HCT116 (cell line): Measurements from ENCODE around the gene PIK3R6. TPM values are rescaled to one million over a fixed set of nuclear protein-coding genes. Genes with fewer than 3 reads are reported as not detected.
"Not testable (repeated sequence)": the region's sequence is repeated elsewhere in the genome, so short reads cannot be mapped to it uniquely, and the experiment has no call there.

Source experiments
- ATAC-seq: fragments of 200-7000 bp; cut with Tn5 transposase; 2 replicates; pipeline ENCODE4 v1.9.1; 2020; ENCODE audit warnings: mild to moderate bottlenecking, moderate library complexity
- BruUV-seq: library from RNA; stranded (reverse); fragments of 400-500 nt; replicated peaks from 2 replicates; lab custom pipeline; 2021; lab: Mats Ljungman, UMichigan
- CTCF ChIA-PET: fragments of 300-600 bp; sonication (Branson Sonifier 250); formaldehyde crosslinking; loops from one replicate; lab custom pipeline; 2021; ENCODE audit warnings: antibody characterized with exemption; lab: Charles Lee
- POLR2A ChIA-PET: fragments of 300-600, 350-600 bp; sonication (Branson Sonifier 250); formaldehyde crosslinking; loops from one replicate; lab custom pipeline; 2021; ENCODE audit warnings: antibody characterized with exemption; lab: Charles Lee
- RAD21 ChIA-PET, 2 experiments: fragments of 300-600 bp; sonication (Branson Sonifier 250); formaldehyde crosslinking; loops; one replicate each; lab custom pipeline; 2023; ENCODE audit warnings: low total read pairs in 2 of 2; ENCODE audit not compliant: uncharacterized antibody in 2 of 2, unreplicated experiment in 2 of 2, low non-redundant PET in 1 of 2; lab: Charles Lee
- DNase-seq: peaks from one replicate; pipeline ENCODE4 v3.0.0-alpha.2; 2010; ENCODE audit warnings: low read depth, low spot score
- H2AFZ ChIP-seq: fragments of 200-600 bp; shearing (Covaris generic), sonication (generic); 2 replicates; pipeline ENCODE4 v1.6.1; 2017; ENCODE audit warnings: low read depth, mixed run types, mixed read lengths, antibody characterized with exemption, low read length; ENCODE audit not compliant: poor library complexity, severe bottlenecking
- H3K27ac ChIP-seq: 2 replicates; pipeline ENCODE4 v1.5.1; 2012; ENCODE audit warnings: low read depth, low read length
- H3K27me3 ChIP-seq: fragments of 200-600 bp; sonication (generic); 2 replicates; pipeline ENCODE4 v1.6.1; 2016; ENCODE audit warnings: mixed run types, low read length, mixed read lengths; ENCODE audit not compliant: insufficient read depth
- H3K36me3 ChIP-seq, 2 experiments: fragments of 200-500 bp in 1 of 2; fragments of 200-600 bp in 1 of 2; sonication (Bioruptor generic) in 1 of 2; sonication (generic) in 1 of 2; 2 replicates each; pipeline versions ENCODE4 v1.5.1 to v1.6.1; 2014 to 2016; ENCODE audit warnings: low read length in 2 of 2, inconsistent platforms in 1 of 2, mixed read lengths in 1 of 2, mixed run types in 1 of 2; ENCODE audit not compliant: insufficient read depth in 2 of 2, control insufficient read depth in 1 of 2
- H3K4me1 ChIP-seq, 2 experiments: fragments of 200-600 bp in 1 of 2; sonication (generic) in 1 of 2; 2 replicates each; pipeline versions ENCODE4 v1.5.1 to v1.6.1; 2012 to 2017; ENCODE audit warnings: low read length in 2 of 2, inconsistent platforms in 1 of 2, mild to moderate bottlenecking in 1 of 2, mixed read lengths in 1 of 2, mixed run types in 1 of 2, moderate library complexity in 1 of 2; ENCODE audit not compliant: insufficient read depth in 2 of 2, control insufficient read depth in 1 of 2
- H3K4me2 ChIP-seq: fragments of 200-600 bp; sonication (generic); 2 replicates; pipeline ENCODE4 v1.6.1; 2017; ENCODE audit warnings: mixed run types, low read length, mixed read lengths
- H3K4me3 ChIP-seq, 2 experiments: fragments of 200-600 bp in 1 of 2; sonication (generic) in 1 of 2; replicated peaks in 1 of 2; 2 replicates each; pipeline ENCODE4 v1.5.1; 2011 to 2016; ENCODE audit warnings: low read length in 2 of 2, control low read depth in 1 of 2, low read depth in 1 of 2, mild to moderate bottlenecking in 1 of 2, mixed read lengths in 1 of 2, mixed run types in 1 of 2
- H3K79me2 ChIP-seq: fragments of 200-600 bp; sonication (generic); 2 replicates; pipeline ENCODE4 v1.6.1; 2017; ENCODE audit warnings: mild to moderate bottlenecking, mixed run types, low read length, moderate library complexity, mixed read lengths; ENCODE audit not compliant: insufficient read depth
- H3K9ac ChIP-seq: fragments of 200-600 bp; sonication (generic); 2 replicates; pipeline ENCODE4 v1.6.1; 2016; ENCODE audit warnings: low read length, mixed read lengths
- H3K9me2 ChIP-seq: fragments of 200-600 bp; sonication (generic), shearing (Covaris generic); 2 replicates; pipeline ENCODE4 v1.6.1; 2017; ENCODE audit warnings: mixed run types, mild to moderate bottlenecking, moderate library complexity; ENCODE audit not compliant: insufficient read depth
- H3K9me3 ChIP-seq, 2 experiments: fragments of 200-500 bp in 1 of 2; fragments of 200-600 bp in 1 of 2; sonication (Bioruptor generic) in 1 of 2; sonication (generic) in 1 of 2; 2 replicates each; pipeline ENCODE4 v1.6.1; 2014 to 2017; ENCODE audit warnings: low read length in 2 of 2, mixed read lengths in 2 of 2, inconsistent platforms in 1 of 2, low read depth in 1 of 2, mild to moderate bottlenecking in 1 of 2, mixed run types in 1 of 2, moderate library complexity in 1 of 2; ENCODE audit not compliant: control insufficient read depth in 1 of 2, insufficient read depth in 1 of 2
- H4K20me1 ChIP-seq: fragments of 200-600 bp; sonication (generic), shearing (Covaris generic); 2 replicates; pipeline ENCODE4 v1.6.1; 2017; ENCODE audit warnings: mixed run types, mild to moderate bottlenecking, moderate library complexity; ENCODE audit not compliant: insufficient read depth
- ATF3 ChIP-seq: IDR thresholded peaks from 2 replicates; pipeline ENCODE4 v1.6.1; 2012
- EGR1 ChIP-seq: IDR thresholded peaks from 2 replicates; pipeline ENCODE4 v1.6.1; 2012; ENCODE audit warnings: low read depth
- FOSL1 ChIP-seq: IDR thresholded peaks from 2 replicates; pipeline ENCODE4 v1.6.1; 2012; ENCODE audit warnings: low read depth
- POLR2A ChIP-seq: IDR thresholded peaks from 2 replicates; pipeline ENCODE4 v1.7.0; 2011; ENCODE audit warnings: borderline replicate concordance; ENCODE audit not compliant: insufficient read depth, insufficient read length; ENCODE audit errors: extremely low read depth
- SRF ChIP-seq: IDR thresholded peaks from 2 replicates; pipeline ENCODE4 v1.6.1; 2012; ENCODE audit warnings: low read depth
- ZBTB33 ChIP-seq: IDR thresholded peaks from 2 replicates; pipeline ENCODE4 v1.6.1; 2011; ENCODE audit warnings: mild to moderate bottlenecking, low read length, moderate library complexity; ENCODE audit not compliant: insufficient replicate concordance; ENCODE audit errors: extremely low read depth
- ZFX ChIP-seq: fragments of 450-650 bp; IDR thresholded peaks from 2 replicates; pipeline ENCODE4 v1.6.1; 2017
- intact Hi-C: fragments of 100-400 bp; cut with micrococcal nuclease; formaldehyde crosslinking; loops from 2 replicates; pipeline ENCODE4 v1.10.0; 2022
- total RNA-seq: library from RNA; stranded (reverse); gene quantifications from one replicate; pipeline ENCODE4 v1.2.1, GENCODE V29; 2021; ENCODE audit not compliant: unreplicated experiment

The PIK3R6 gene
- total RNA-seq, 1 experiment from 2014 or later = 0.07 TPM

DNA sequence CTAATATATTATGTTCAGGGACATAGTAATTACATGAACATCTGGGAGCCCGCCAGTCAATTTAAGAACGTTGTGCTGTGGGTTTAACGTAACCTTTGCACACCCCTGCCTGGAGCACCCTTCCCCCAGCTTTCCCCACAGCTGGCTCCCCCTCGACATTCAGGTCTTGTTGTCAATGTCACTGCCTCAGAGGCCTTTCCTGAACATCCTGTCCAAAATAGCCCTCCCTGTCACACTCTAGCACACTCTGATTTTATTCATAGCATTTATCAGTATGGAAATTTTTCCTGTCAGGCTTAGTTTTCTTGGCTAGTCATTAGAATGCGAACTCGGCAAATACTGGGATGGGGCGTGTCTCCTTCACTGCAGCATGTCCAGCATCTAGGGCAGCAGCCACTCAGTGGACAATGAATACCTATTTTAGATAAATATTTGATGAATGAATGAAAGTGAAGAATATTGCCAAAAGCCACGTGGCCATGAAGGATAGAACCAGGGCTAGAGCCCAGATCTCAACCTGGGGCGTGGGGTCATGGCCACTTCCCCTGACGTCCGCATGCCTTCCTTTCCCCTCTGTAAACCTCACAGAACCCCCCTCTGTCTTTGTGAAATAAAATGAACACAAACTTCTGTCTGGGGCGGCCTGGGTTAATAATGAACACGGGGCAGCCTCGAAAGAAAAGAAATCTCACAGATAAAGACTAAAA is 10.5 kb downstream of the PIK3R6 start:
- ChIA-PET POLR2A (interaction anchor here (0.7 kb wide), 1 partner anchor 240 kb away, joined by 5 read pairs; no protein-coding TSS in a partner anchor), CTCF (no interaction called here), RAD21 (no interaction called here)
- Histone ChIP-seq H3K79me2 (no peaks in the 10 kb centered on the region), H3K9me2 (no peaks in the 10 kb centered on the region), H4K20me1 (no peaks in the 10 kb centered on the region), H3K9ac (no peak overlapping the region), H3K4me2 (no peak overlapping the region), H3K4me1 (no peaks in the 10 kb centered on the region), H3K4me3 (no peak overlapping the region), H3K9me3 (no peaks in the 10 kb centered on the region), H2AFZ (no peak overlapping the region), H3K36me3 (no peaks in the 10 kb centered on the region), H3K27ac (no peak overlapping the region), H3K27me3 (no peaks in the 10 kb centered on the region)
- no peak for TF ChIP-seq ZFX
- TF ChIP-seq FOSL1 = no peak
- no peak for TF ChIP-seq POLR2A
- TF ChIP-seq SRF = no peak
- TF ChIP-seq ATF3 = no peak
- TF ChIP-seq ZBTB33 = no peak
- no peak for TF ChIP-seq EGR1
- DNase-seq (no peak), ATAC-seq (no peak)
- no TSS peak for BruUV-seq
- intact Hi-C loops = no loop called here

DNA sequence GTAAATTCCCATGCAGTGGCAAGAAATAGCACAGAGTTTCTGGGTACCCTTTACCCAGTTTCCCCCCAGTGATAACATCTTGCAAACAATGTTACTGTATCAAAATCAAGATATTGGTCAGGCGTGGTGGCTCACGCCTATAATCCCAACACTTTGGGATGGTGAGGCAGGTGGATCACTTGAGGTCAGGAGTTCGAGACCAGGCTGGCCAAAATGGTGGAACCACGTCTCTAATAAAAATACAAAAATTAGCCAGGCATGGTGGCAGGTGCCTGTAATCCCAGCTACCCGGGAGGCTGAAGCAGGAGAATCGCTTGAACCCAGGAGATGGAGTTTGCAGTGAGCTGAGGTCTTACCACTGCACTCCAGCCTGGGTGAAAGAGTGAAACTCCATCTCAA is 11.3 kb downstream of the PIK3R6 start:
- H3K9ac ChIP-seq, H3K4me1 ChIP-seq, H3K9me3 ChIP-seq, RAD21 ChIA-PET, ATAC-seq, H3K4me3 ChIP-seq, H2AFZ ChIP-seq, DNase-seq, CTCF ChIA-PET, H3K9me2 ChIP-seq, H3K79me2 ChIP-seq, H3K27me3 ChIP-seq, H4K20me1 ChIP-seq, H3K27ac ChIP-seq, H3K36me3 ChIP-seq, BruUV-seq, H3K4me2 ChIP-seq, intact Hi-C loops, POLR2A ChIA-PET: not testable (repeated sequence)
